ENCODE data around the gene OST4.
A peak's percentile ranks its signal among the peaks of the same experiment; 100 is the strongest.

GRCh38 chr2:27086090-27086723, 14.8 kb upstream of the OST4 start:
- TF ChIP-seq CTCF (IDR thresholded peaks at IDR 0.05) (peak; percentile 95 to 99 (median 99)), POLR2A (IDR thresholded peaks at IDR 0.05) (peak in 3 of 4 donors; percentile 26 to 80 (median 66))

All from upper lobe of left lung (tissue), 4 donors.